Measurements from ENCODE around the gene SLC9A9.
"Not testable (repeated sequence)": the region's sequence is repeated elsewhere in the genome, so short reads cannot be mapped to it uniquely, and the experiment has no call there.

SLC9A9 gene

GRCh38 chr3:143810166-143810952, 37.9 kb downstream of the SLC9A9 start:
- H3K4me1 ChIP-seq (ENCODE audit: insufficient read depth, low read length), result no peaks in the 10 kb centered on the region; the same call in 1 of the 2 replicates
- H3K36me3 ChIP-seq (ENCODE audit: insufficient read depth, low read length), result no peaks in the 10 kb centered on the region
- no peaks in the 10 kb centered on the region for H3K9me3 ChIP-seq (ENCODE audit: control insufficient read depth, insufficient read depth, low read length)
- no peak overlapping the region for H3K9ac ChIP-seq (ENCODE audit: low read depth, low read length)

- Histone ChIP-seq H3K4me1 (ENCODE audit: insufficient read depth, low read length) (no peaks in the 10 kb centered on the region; the same call in 1 of the 2 replicates), H3K9me3 (ENCODE audit: control insufficient read depth, insufficient read depth, low read length) (no peaks in the 10 kb centered on the region), H3K9ac (ENCODE audit: low read depth, low read length) (no peak overlapping the region), H3K36me3 (ENCODE audit: insufficient read depth, low read length) (no peaks in the 10 kb centered on the region)
These were observed 39.1 kb downstream of the SLC9A9 start for GRCh38 chr3:143809121-143809621.

- H3K9me3 ChIP-seq (ENCODE audit: control insufficient read depth, insufficient read depth, low read length), result no peaks in the 10 kb centered on the region
- H3K9ac ChIP-seq (ENCODE audit: low read depth, low read length), result no peak overlapping the region
- H3K4me1 ChIP-seq (ENCODE audit: insufficient read depth, low read length), result no peaks in the 10 kb centered on the region; the same call in 1 of the 2 replicates
These were observed 40.2 kb downstream of the SLC9A9 start for GRCh38 chr3:143808030-143808429.

GRCh38 chr3:143806038-143806437, 42.2 kb downstream of the SLC9A9 start:
- H3K9ac ChIP-seq (ENCODE audit: low read depth, low read length), result no peak overlapping the region; the same call in 1 of the 2 replicates
- H3K4me1 ChIP-seq (ENCODE audit: insufficient read depth, low read length), result no peaks in the 10 kb centered on the region; the same call in 1 of the 2 replicates
- H3K36me3 ChIP-seq (ENCODE audit: insufficient read depth, low read length), result no peaks in the 10 kb centered on the region
- no peaks in the 10 kb centered on the region; the same call in 1 of the 2 replicates for H3K9me3 ChIP-seq (ENCODE audit: control insufficient read depth, insufficient read depth, low read length)

More at GRCh38 chr3:143808030-143808429, 40.2 kb downstream of the SLC9A9 start:
- no peaks in the 10 kb centered on the region for H3K36me3 ChIP-seq (ENCODE audit: insufficient read depth, low read length)

- not testable (repeated sequence) for H3K36me3 ChIP-seq (ENCODE audit: insufficient read depth, low read length); H3K9ac ChIP-seq (ENCODE audit: low read depth, low read length); H3K4me1 ChIP-seq (ENCODE audit: insufficient read depth, low read length); H3K9me3 ChIP-seq (ENCODE audit: control insufficient read depth, insufficient read depth, low read length)
These were observed 42.8 kb downstream of the SLC9A9 start for GRCh38 chr3:143805476-143805875.

GRCh38 chr3:143801046-143801445, 47.2 kb downstream of the SLC9A9 start:
- H3K9ac ChIP-seq (ENCODE audit: low read depth, low read length); H3K4me1 ChIP-seq (ENCODE audit: insufficient read depth, low read length); H3K36me3 ChIP-seq (ENCODE audit: insufficient read depth, low read length); H3K9me3 ChIP-seq (ENCODE audit: control insufficient read depth, insufficient read depth, low read length): not testable (repeated sequence)

- not testable (repeated sequence) for H3K9ac ChIP-seq (ENCODE audit: low read depth, low read length); H3K36me3 ChIP-seq (ENCODE audit: insufficient read depth, low read length); H3K9me3 ChIP-seq (ENCODE audit: control insufficient read depth, insufficient read depth, low read length)
- H3K4me1 ChIP-seq (ENCODE audit: insufficient read depth, low read length), result peaks cover 15% of the 10 kb centered on the region; the same call in 1 of the 2 replicates
These were observed 50.1 kb downstream of the SLC9A9 start for GRCh38 chr3:143798151-143798550.

- Histone ChIP-seq H3K36me3 (ENCODE audit: insufficient read depth, low read length) (no peaks in the 10 kb centered on the region), H3K9me3 (ENCODE audit: control insufficient read depth, insufficient read depth, low read length) (no peaks in the 10 kb centered on the region), H3K4me1 (ENCODE audit: insufficient read depth, low read length) (peaks cover 15% of the 10 kb centered on the region; the same call in 1 of the 2 replicates), H3K9ac (ENCODE audit: low read depth, low read length) (no peak overlapping the region)
These were observed 52.4 kb downstream of the SLC9A9 start for GRCh38 chr3:143795874-143796273.

GRCh38 chr3:143794793-143795462, 53.3 kb downstream of the SLC9A9 start:
- Histone ChIP-seq H3K9ac (ENCODE audit: low read depth, low read length) (no peak overlapping the region), H3K9me3 (ENCODE audit: control insufficient read depth, insufficient read depth, low read length) (no peaks in the 10 kb centered on the region), H3K4me1 (ENCODE audit: insufficient read depth, low read length) (peaks cover 15% of the 10 kb centered on the region; the same call in 1 of the 2 replicates), H3K36me3 (ENCODE audit: insufficient read depth, low read length) (no peaks in the 10 kb centered on the region)

- no peaks in the 10 kb centered on the region for H3K9me3 ChIP-seq (ENCODE audit: control insufficient read depth, insufficient read depth, low read length)
- H3K36me3 ChIP-seq (ENCODE audit: insufficient read depth, low read length), result no peaks in the 10 kb centered on the region
- H3K9ac ChIP-seq (ENCODE audit: low read depth, low read length), result no peak overlapping the region
- peaks cover 15% of the 10 kb centered on the region; the same call in 1 of the 2 replicates for H3K4me1 ChIP-seq (ENCODE audit: insufficient read depth, low read length)
These were observed 54.3 kb downstream of the SLC9A9 start for GRCh38 chr3:143793971-143794370.

- Histone ChIP-seq H3K9me3 (ENCODE audit: control insufficient read depth, insufficient read depth, low read length) (no peaks in the 10 kb centered on the region), H3K9ac (ENCODE audit: low read depth, low read length) (no peak overlapping the region), H3K36me3 (ENCODE audit: insufficient read depth, low read length) (no peaks in the 10 kb centered on the region), H3K4me1 (ENCODE audit: insufficient read depth, low read length) (peaks cover 15% of the 10 kb centered on the region; the same call in 1 of the 2 replicates)
These were observed 56.9 kb downstream of the SLC9A9 start for GRCh38 chr3:143791386-143791785.

- H3K9ac ChIP-seq (ENCODE audit: low read depth, low read length), result no peak overlapping the region
- no peaks in the 10 kb centered on the region for H3K36me3 ChIP-seq (ENCODE audit: insufficient read depth, low read length)
- peaks cover 6% of the 10 kb centered on the region; the same call in 1 of the 2 replicates for H3K4me1 ChIP-seq (ENCODE audit: insufficient read depth, low read length)
- no peaks in the 10 kb centered on the region for H3K9me3 ChIP-seq (ENCODE audit: control insufficient read depth, insufficient read depth, low read length)
These were observed 61.8 kb downstream of the SLC9A9 start for GRCh38 chr3:143786219-143787191.

GRCh38 chr3:143784446-143784845, 63.8 kb downstream of the SLC9A9 start:
- Histone ChIP-seq H3K9me3 (ENCODE audit: control insufficient read depth, insufficient read depth, low read length) (no peaks in the 10 kb centered on the region), H3K36me3 (ENCODE audit: insufficient read depth, low read length) (no peaks in the 10 kb centered on the region), H3K9ac (ENCODE audit: low read depth, low read length) (no peak overlapping the region), H3K4me1 (ENCODE audit: insufficient read depth, low read length) (peaks cover 6% of the 10 kb centered on the region; the same call in 1 of the 2 replicates)
